Panc1 (cell line): ENCODE measurements around the gene MAS1L. TPM values are rescaled to one million over a fixed set of nuclear protein-coding genes. Genes with fewer than 3 reads are reported as not detected.

Experiments
- ATAC-seq: fragments of 200-7000 bp; cut with Tn5 transposase; 2 replicates; pipeline ENCODE4 v1.9.1; 2020; ENCODE audit warnings: mild to moderate bottlenecking, moderate library complexity
- BruUV-seq: library from RNA; stranded (reverse); fragments of 400-500 nt; replicated peaks from 2 replicates; lab custom pipeline; 2021; lab: Mats Ljungman, UMichigan
- CTCF ChIA-PET: fragments of 300-600 bp; sonication (Branson Sonifier 250); formaldehyde crosslinking; loops from one replicate; lab custom pipeline; 2022; ENCODE audit warnings: antibody characterized with exemption; lab: Charles Lee
- POLR2A ChIA-PET: fragments of 300-600 bp; sonication (Branson Sonifier 250); formaldehyde crosslinking; loops from one replicate; lab custom pipeline; 2022; ENCODE audit warnings: antibody characterized with exemption; lab: Charles Lee
- DNase-seq: peaks from one replicate; pipeline ENCODE4 v3.0.0-alpha.2; 2010; ENCODE audit warnings: low read depth, low spot score
- H3K27ac ChIP-seq: 2 replicates; pipeline ENCODE4 v1.5.1; 2011; ENCODE audit warnings: mild to moderate bottlenecking, low read length, inconsistent platforms
- H3K27me3 ChIP-seq: fragments of 200-500 bp; sonication (Bioruptor generic); 2 replicates; pipeline ENCODE4 v1.6.0; 2014; ENCODE audit warnings: low read length, inconsistent platforms; ENCODE audit not compliant: control insufficient read depth, insufficient read depth
- H3K36me3 ChIP-seq: fragments of 200-500 bp; sonication (Bioruptor generic); 2 replicates; pipeline ENCODE4 v1.5.1; 2014; ENCODE audit warnings: inconsistent platforms, mild to moderate bottlenecking, low read length, moderate library complexity; ENCODE audit not compliant: control insufficient read depth, insufficient read depth
- H3K4me1 ChIP-seq: 2 replicates; pipeline ENCODE4 v1.5.1; 2011; ENCODE audit warnings: inconsistent platforms, mild to moderate bottlenecking, low read length, moderate library complexity; ENCODE audit not compliant: control insufficient read depth, insufficient read depth
- H3K4me3 ChIP-seq, 2 experiments: 2 replicates each; pipeline ENCODE4 v1.5.1; 2011 to 2012; ENCODE audit warnings: low read depth in 2 of 2, low read length in 2 of 2, mild to moderate bottlenecking in 2 of 2, inconsistent platforms in 1 of 2, moderate library complexity in 1 of 2
- H3K9me3 ChIP-seq: fragments of 200-500 bp; sonication (Bioruptor generic); 2 replicates; pipeline ENCODE4 v1.5.1; 2014; ENCODE audit warnings: low read depth, mild to moderate bottlenecking, inconsistent platforms, low read length, moderate library complexity; ENCODE audit not compliant: control insufficient read depth, insufficient read depth
- CTCF ChIP-seq: fragments of 450-650 bp; IDR thresholded peaks from 2 replicates; pipeline ENCODE4 v1.5.1; 2017; ENCODE audit warnings: mild to moderate bottlenecking
- POLR2AphosphoS5 ChIP-seq: IDR thresholded peaks from 2 replicates; pipeline ENCODE4 v1.6.1; 2012; ENCODE audit warnings: mild to moderate bottlenecking, low read depth, low read length, moderate library complexity
- REST ChIP-seq, 2 experiments: IDR thresholded peaks; 2 replicates each; pipeline ENCODE4 v1.6.1; 2011 to 2012; ENCODE audit warnings: low read depth in 2 of 2, control low read depth in 1 of 2, low read length in 1 of 2, mild to moderate bottlenecking in 1 of 2, moderate library complexity in 1 of 2; ENCODE audit not compliant: insufficient read depth in 1 of 2
- SIN3A ChIP-seq: IDR thresholded peaks from 2 replicates; pipeline ENCODE4 v1.6.1; 2012; ENCODE audit warnings: low read depth, mild to moderate bottlenecking, low read length, moderate library complexity, borderline replicate concordance; ENCODE audit not compliant: insufficient read depth
- TCF7L2 ChIP-seq: IDR thresholded peaks from 2 replicates; pipeline ENCODE4 v1.6.1; 2011; ENCODE audit warnings: mild to moderate bottlenecking, low read depth, low read length, inconsistent platforms
- in situ Hi-C: cut with HindIII; loops from 2 replicates; pipeline ENCODE4 v1.10.0; 2016; ENCODE audit warnings: low sequenced_read_pairs, low pct_unique_long_range_greater_than_20kb
- intact Hi-C: fragments of 100-400 bp; cut with micrococcal nuclease; formaldehyde crosslinking; loops from one replicate; pipeline ENCODE4 v1.10.0; 2022; ENCODE audit not compliant: unreplicated experiment
- total RNA-seq: library from RNA; stranded (reverse); gene quantifications from one replicate; pipeline ENCODE4 v1.2.1, GENCODE V29; 2021; ENCODE audit not compliant: unreplicated experiment

The MAS1L gene
- total RNA-seq, 1 experiment from 2014 or later: not detected

GRCh38 chr6:29520232-29520631, 32.5 kb upstream of the MAS1L start:
- Histone ChIP-seq H3K27me3 (no peaks in the 10 kb centered on the region), H3K9me3 (no peaks in the 10 kb centered on the region), H3K36me3 (no peaks in the 10 kb centered on the region; the same call in 1 of the 2 replicates), H3K4me3 (no peak overlapping the region), H3K27ac (no peak overlapping the region), H3K4me1 (no peaks in the 10 kb centered on the region)
- intact Hi-C loops: no loop called here
- ATAC-seq (no peak), DNase-seq (no peak)
- in situ Hi-C loops: no loop called here
- no peak for TF ChIP-seq POLR2AphosphoS5
- no peak for TF ChIP-seq TCF7L2
- TF ChIP-seq REST (IDR thresholded peaks at IDR 0.05; ENCODE audit: insufficient read depth in 1 of 2, low read depth in 2 of 2, low read length in 1 of 2): no peak
- no peak for TF ChIP-seq CTCF
- no peak for TF ChIP-seq SIN3A
- BruUV-seq: no TSS peak
- ChIA-PET CTCF (no interaction called here), POLR2A (no interaction called here)

GRCh38 chr6:29519291-29520010, 31.7 kb upstream of the MAS1L start:
- POLR2A ChIA-PET: no interaction called here
- CTCF ChIA-PET: no interaction called here
- no peak overlapping the region for H3K27ac ChIP-seq
- no peaks in the 10 kb centered on the region; the same call in 1 of the 2 replicates for H3K36me3 ChIP-seq
- intact Hi-C loops (no loop called here), in situ Hi-C loops (no loop called here)
- no peak for DNase-seq
- H3K27me3 ChIP-seq: no peaks in the 10 kb centered on the region
- no peak overlapping the region for H3K4me3 ChIP-seq
- no peaks in the 10 kb centered on the region for H3K9me3 ChIP-seq
- no TSS peak for BruUV-seq
- no peak for ATAC-seq
- TF ChIP-seq POLR2AphosphoS5 (no peak), CTCF (no peak)
- no peaks in the 10 kb centered on the region for H3K4me1 ChIP-seq
